ENCODE results near the gene CCDC57. TPM values are rescaled to one million over a fixed set of nuclear protein-coding genes. Genes with fewer than 3 reads are reported as not detected.

CCDC57 gene
- total RNA-seq, 2 experiments from 2014 or later: 56.6 to 64.2 TPM

- DNase-seq: peak; percentile 43
Observed at GRCh38 chr17:82127704-82128103, 84.9 kb downstream of the CCDC57 start.

GRCh38 chr17:82127315-82127595, 85.4 kb downstream of the CCDC57 start:
- intact Hi-C loops (cut with micrococcal nuclease): no loop called here
- Mint-ChIP-seq H3K27ac (peak overlapping the region; percentile 91), H3K27me3 (no peaks in the 10 kb centered on the region), H3K4me1 (ENCODE audit: low read depth) (peaks cover 50% of the 10 kb centered on the region), H3K9me3 (no peaks in the 10 kb centered on the region), H3K36me3 (ENCODE audit: low read depth) (peaks cover 16% of the 10 kb centered on the region), H3K4me3 (peak overlapping the region; percentile 66)
- CTCF ChIA-PET: interaction anchor here (0.6 to 2.0 kb wide), 8 partner anchors 12 to 206 kb away, joined by 3 to 8 read pairs (median 4); partner anchors contain the start of genes DCXR and SECTM1
- no peak for TF ChIP-seq CTCF (IDR thresholded peaks at IDR 0.05)
- peak; percentile 12 for ATAC-seq
- DNase-seq: no peak
- POLR2A ChIA-PET: interaction anchor here (0.9 to 4.0 kb wide), 10 partner anchors 8 to 165 kb away, joined by 3 to 20 read pairs (median 4); partner anchors contain the start of gene DCXR

More at GRCh38 chr17:82127704-82128103, 84.9 kb downstream of the CCDC57 start:
- H3K4me1 Mint-ChIP-seq (ENCODE audit: low read depth): peaks cover 47% of the 10 kb centered on the region
- TF ChIP-seq CTCF (IDR thresholded peaks at IDR 0.05): no peak
- no peaks in the 10 kb centered on the region for H3K27me3 Mint-ChIP-seq
- peak overlapping the region; percentile 66 for H3K4me3 Mint-ChIP-seq
- ATAC-seq: no peak
- POLR2A ChIA-PET: interaction anchor here (0.9 to 4.0 kb wide), 6 partner anchors 9 to 165 kb away, joined by 3 to 20 read pairs (median 4); partner anchors contain the start of gene DCXR
- H3K27ac Mint-ChIP-seq: peak overlapping the region; percentile 91
- intact Hi-C loops (cut with micrococcal nuclease): no loop called here
- peaks cover 14% of the 10 kb centered on the region for H3K36me3 Mint-ChIP-seq (ENCODE audit: low read depth)
- CTCF ChIA-PET: interaction anchor here (0.9 to 1.7 kb wide), 2 partner anchors 29 to 90 kb away, joined by 3 to 4 read pairs; partner anchors contain the start of gene DCXR
- no peaks in the 10 kb centered on the region for H3K9me3 Mint-ChIP-seq

- CTCF ChIA-PET: interaction anchor here (0.6 to 2.0 kb wide), 10 partner anchors 12 to 207 kb away, joined by 3 to 8 read pairs (median 3); partner anchors contain the start of genes DCXR and SECTM1
- DNase-seq (peak; percentile 87), ATAC-seq (peak; percentile 89)
- POLR2A ChIA-PET: interaction anchor here (0.9 to 4.0 kb wide), 9 partner anchors 8 to 166 kb away, joined by 3 to 20 read pairs (median 4); partner anchors contain the start of gene DCXR
- Mint-ChIP-seq H3K27ac (peak overlapping the region; percentile 91), H3K36me3 (ENCODE audit: low read depth) (peaks cover 16% of the 10 kb centered on the region), H3K27me3 (no peaks in the 10 kb centered on the region), H3K9me3 (no peaks in the 10 kb centered on the region), H3K4me3 (peak overlapping the region; percentile 66), H3K4me1 (ENCODE audit: low read depth) (peaks cover 55% of the 10 kb centered on the region)
- intact Hi-C loops (cut with micrococcal nuclease): no loop called here
- TF ChIP-seq CTCF (IDR thresholded peaks at IDR 0.05): peak; percentile 33
Observed at GRCh38 chr17:82126556-82127314, 85.9 kb downstream of the CCDC57 start.

- DNase-seq (no peak), ATAC-seq (no peak)
- Mint-ChIP-seq H3K36me3 (ENCODE audit: low read depth) (peaks cover 19% of the 10 kb centered on the region), H3K27ac (peak overlapping the region; percentile 30), H3K9me3 (no peaks in the 10 kb centered on the region), H3K4me1 (ENCODE audit: low read depth) (peaks cover 71% of the 10 kb centered on the region), H3K27me3 (no peaks in the 10 kb centered on the region), H3K4me3 (no peak overlapping the region)
- intact Hi-C loops (cut with micrococcal nuclease): no loop called here
- no peak for TF ChIP-seq CTCF (IDR thresholded peaks at IDR 0.05)
- POLR2A ChIA-PET: interaction anchor here (0.9 kb wide), 1 partner anchor 22 kb away, joined by 3 read pairs; no protein-coding TSS in a partner anchor
- CTCF ChIA-PET: interaction anchor here (1.2 to 2.0 kb wide), 2 partner anchors 18 to 94 kb away, joined by 3 to 7 read pairs; no protein-coding TSS in a partner anchor
Observed at GRCh38 chr17:82124101-82124500, 88.5 kb downstream of the CCDC57 start.

Measured in activated CD8-positive, alpha-beta T cell treated with anti-CD3 and anti-CD28 coated beads for 36 hours (primary cell).